Osteocyte (in vitro differentiated cells): ENCODE data around the gene KDM5B. TPM values are rescaled to one million over a fixed set of nuclear protein-coding genes. Genes with fewer than 3 reads are reported as not detected.
"Not testable (repeated sequence)": the region's sequence is repeated elsewhere in the genome, so short reads cannot be mapped to it uniquely, and the experiment has no call there.

Experiments used
- DNase-seq: peaks from one replicate; pipeline ENCODE4 v3.0.0; 2021; ENCODE audit warnings: mixed read lengths; ENCODE audit not compliant: unreplicated experiment; ENCODE audit errors: extremely low spot score
- H3K27ac Mint-ChIP-seq: one replicate; pipeline ENCODE4 v1.8.0; 2021; ENCODE audit warnings: mild to moderate bottlenecking, mixed read lengths; ENCODE audit not compliant: unreplicated experiment
- H3K27me3 Mint-ChIP-seq: one replicate; pipeline ENCODE4 v1.8.0; 2021; ENCODE audit warnings: mixed read lengths; ENCODE audit not compliant: unreplicated experiment
- H3K36me3 Mint-ChIP-seq: one replicate; pipeline ENCODE4 v1.8.0; 2021; ENCODE audit warnings: mixed read lengths; ENCODE audit not compliant: unreplicated experiment
- H3K4me1 Mint-ChIP-seq: one replicate; pipeline ENCODE4 v1.8.0; 2021; ENCODE audit warnings: mixed read lengths; ENCODE audit not compliant: unreplicated experiment
- H3K4me3 Mint-ChIP-seq: one replicate; pipeline ENCODE4 v1.8.0; 2021; ENCODE audit warnings: mild to moderate bottlenecking, moderate library complexity, mixed read lengths; ENCODE audit not compliant: unreplicated experiment
- H3K9me3 Mint-ChIP-seq: one replicate; pipeline ENCODE4 v1.8.0; 2021; ENCODE audit warnings: mixed read lengths; ENCODE audit not compliant: unreplicated experiment
- CTCF ChIP-seq: fragments of 200-600 bp; sonication (generic); IDR thresholded peaks from 2 replicates; pipeline ENCODE4 v1.5.0; 2021; ENCODE audit warnings: antibody characterized with exemption, mild to moderate bottlenecking, moderate library complexity
- total RNA-seq: library from RNA; stranded (reverse); gene quantifications from 2 replicates; pipeline ENCODE4 v1.2.1, GENCODE V29; 2021

KDM5B gene
- total RNA-seq, 1 donor from 2014 or later = 152 TPM

DNA sequence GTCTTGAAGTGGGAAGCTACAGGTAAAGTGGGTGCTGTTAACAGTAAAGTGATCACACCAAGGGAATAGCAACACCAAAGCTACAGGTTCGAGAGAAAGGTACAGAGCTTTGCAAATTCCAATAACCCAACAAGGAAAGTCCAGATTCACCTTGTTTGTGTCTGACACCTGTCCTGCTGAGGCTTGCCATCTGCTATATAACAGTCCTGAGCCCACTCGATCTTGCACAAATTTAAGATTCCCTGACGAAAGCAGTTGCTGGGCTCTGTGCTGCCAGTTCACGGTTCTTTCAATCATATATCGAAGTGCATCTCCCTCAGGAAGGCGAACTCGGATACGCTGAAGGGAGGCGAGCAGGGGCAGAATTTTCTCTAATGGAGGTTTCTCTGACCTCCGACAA lies 75.0 kb downstream of the KDM5B start:
- peaks cover 80% of the 10 kb centered on the region for H3K36me3 Mint-ChIP-seq
- TF ChIP-seq CTCF = no peak
- DNase-seq = no peak
- no peaks in the 10 kb centered on the region for H3K4me1 Mint-ChIP-seq
- no peaks in the 10 kb centered on the region for H3K27me3 Mint-ChIP-seq
- H3K9me3 Mint-ChIP-seq = no peaks in the 10 kb centered on the region
- H3K27ac Mint-ChIP-seq = no peak overlapping the region
- H3K4me3 Mint-ChIP-seq = no peak overlapping the region

DNA sequence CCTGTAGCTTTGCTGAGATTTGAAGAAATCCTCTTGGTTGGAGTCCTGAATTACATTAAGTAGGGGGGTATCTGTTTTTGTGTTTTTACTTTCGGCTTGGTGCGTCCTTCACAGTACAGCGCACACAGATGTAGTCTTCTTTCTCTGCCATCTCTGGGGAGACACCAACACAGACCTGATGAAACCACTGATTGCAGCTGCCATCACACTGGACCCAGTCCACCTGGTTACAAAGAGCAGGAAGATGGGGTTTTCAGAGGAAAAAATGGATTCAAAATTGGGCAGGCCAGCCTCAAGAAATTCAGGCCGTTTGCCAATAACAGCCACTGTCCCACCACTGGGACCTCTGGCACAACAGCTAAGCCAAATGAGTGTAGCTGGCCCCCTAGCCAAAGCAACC lies 79.3 kb downstream of the KDM5B start:
- Mint-ChIP-seq H3K9me3 (no peaks in the 10 kb centered on the region), H3K36me3 (peaks cover 71% of the 10 kb centered on the region), H3K27me3 (no peaks in the 10 kb centered on the region), H3K4me3 (no peak overlapping the region), H3K27ac (no peak overlapping the region), H3K4me1 (no peaks in the 10 kb centered on the region)
- TF ChIP-seq CTCF = no peak
- no peak for DNase-seq

- TF ChIP-seq CTCF = no peak
- Mint-ChIP-seq H3K27me3 (no peaks in the 10 kb centered on the region), H3K27ac (no peak overlapping the region), H3K36me3 (peaks cover 45% of the 10 kb centered on the region), H3K4me3 (no peak overlapping the region), H3K9me3 (no peaks in the 10 kb centered on the region), H3K4me1 (no peaks in the 10 kb centered on the region)
- DNase-seq = no peak
Measured at GRCh38 chr1:202725526-202725925, 82.7 kb downstream of the KDM5B start.

GRCh38 chr1:202723708-202724107 lies 84.5 kb downstream of the KDM5B start:
- no peaks in the 10 kb centered on the region for H3K9me3 Mint-ChIP-seq
- peaks cover 2% of the 10 kb centered on the region for H3K4me1 Mint-ChIP-seq
- H3K36me3 Mint-ChIP-seq = peaks cover 28% of the 10 kb centered on the region
- TF ChIP-seq CTCF = no peak
- H3K27me3 Mint-ChIP-seq = no peaks in the 10 kb centered on the region
- no peak for DNase-seq
- no peak overlapping the region for H3K27ac Mint-ChIP-seq
- H3K4me3 Mint-ChIP-seq = no peak overlapping the region

DNA sequence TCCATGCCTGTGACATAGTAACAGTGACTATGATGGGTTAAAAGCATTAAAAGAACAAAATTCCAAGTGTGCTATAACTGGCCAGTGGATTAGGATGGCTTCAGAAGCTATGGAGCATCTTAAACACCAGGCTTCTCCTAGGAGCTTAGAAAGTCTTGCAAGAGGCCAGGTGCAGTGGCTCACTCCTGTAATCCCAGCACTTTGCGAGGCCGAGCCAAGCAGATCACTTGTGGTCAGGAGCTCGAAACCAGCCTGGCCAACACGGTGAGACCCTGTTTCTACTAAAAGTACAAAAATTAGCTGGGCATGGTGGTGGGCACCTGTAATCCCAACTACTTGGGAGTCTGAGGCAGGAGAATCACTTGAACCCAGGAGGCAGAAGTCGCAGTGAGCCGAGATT lies 85.2 kb downstream of the KDM5B start:
- DNase-seq, H3K27me3 Mint-ChIP-seq, H3K4me3 Mint-ChIP-seq, H3K4me1 Mint-ChIP-seq, H3K9me3 Mint-ChIP-seq, H3K27ac Mint-ChIP-seq: not testable (repeated sequence)
- H3K36me3 Mint-ChIP-seq = peaks cover 22% of the 10 kb centered on the region

DNA sequence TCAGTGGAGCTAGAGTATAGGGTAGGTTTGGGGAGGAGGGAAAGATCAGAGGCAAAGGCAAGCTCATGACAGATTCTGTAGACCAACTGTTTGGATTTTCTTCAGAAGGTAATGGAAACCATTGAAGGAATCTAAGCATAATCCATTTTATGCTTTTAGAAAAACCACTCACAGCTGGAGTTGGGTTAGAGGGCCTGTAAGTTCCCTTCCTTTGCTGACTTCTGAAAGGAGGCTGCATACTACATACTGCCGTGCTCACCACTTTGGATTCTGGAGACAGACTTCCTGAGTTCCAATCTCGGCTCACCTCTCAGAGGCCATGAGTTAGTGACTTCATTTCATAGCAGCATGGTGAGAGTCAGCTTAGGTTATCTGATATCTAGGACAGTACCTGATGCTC lies 91.6 kb downstream of the KDM5B start:
- no peak for DNase-seq
- peaks cover 27% of the 10 kb centered on the region for H3K27me3 Mint-ChIP-seq
- H3K27ac Mint-ChIP-seq = no peak overlapping the region
- no peak for TF ChIP-seq CTCF
- no peak overlapping the region for H3K4me3 Mint-ChIP-seq
- no peaks in the 10 kb centered on the region for H3K36me3 Mint-ChIP-seq
- H3K9me3 Mint-ChIP-seq = no peaks in the 10 kb centered on the region
- peaks cover 2% of the 10 kb centered on the region for H3K4me1 Mint-ChIP-seq

- H3K4me3 Mint-ChIP-seq, H3K9me3 Mint-ChIP-seq, H3K27ac Mint-ChIP-seq, H3K36me3 Mint-ChIP-seq, H3K4me1 Mint-ChIP-seq, DNase-seq: not testable (repeated sequence)
- H3K27me3 Mint-ChIP-seq = peaks cover 42% of the 10 kb centered on the region
Measured at GRCh38 chr1:202714202-202714601, 94.0 kb downstream of the KDM5B start.
